Astrocyte (in vitro differentiated cells and primary cell): ENCODE measurements around the gene C17orf100. TPM values are rescaled to one million over a fixed set of nuclear protein-coding genes. Genes with fewer than 3 reads are reported as not detected.
"Not testable (repeated sequence)": the region's sequence is repeated elsewhere in the genome, so short reads cannot be mapped to it uniquely, and the experiment has no call there.

ENCODE experiments used
- DNase-seq: peaks from one replicate; pipeline ENCODE4 v3.0.0-alpha.2; 2010; ENCODE audit warnings: low read depth
- FAIRE-seq: peaks from 2 replicates; lab custom pipeline; 2011; peaks lifted over from hg19 to GRCh38; lab: Jason Lieb, UNC
- H2AFZ ChIP-seq: 2 replicates; pipeline ENCODE4 v1.6.0; 2012; ENCODE audit warnings: low read depth, low read length, inconsistent platforms
- H3K27ac ChIP-seq: 2 replicates; pipeline ENCODE4 v1.5.1; 2011; ENCODE audit warnings: low read depth, low read length, inconsistent platforms
- H3K27me3 ChIP-seq: 2 replicates; pipeline ENCODE4 v1.6.0; 2011; ENCODE audit warnings: low read length, inconsistent platforms; ENCODE audit not compliant: insufficient read depth
- H3K36me3 ChIP-seq: 2 replicates; pipeline ENCODE4 v1.5.1; 2011; ENCODE audit warnings: low read length, inconsistent platforms; ENCODE audit not compliant: insufficient read depth
- H3K4me1 ChIP-seq: 2 replicates; pipeline ENCODE4 v1.5.1; 2011; ENCODE audit warnings: low read length, inconsistent platforms; ENCODE audit not compliant: insufficient read depth
- H3K4me2 ChIP-seq: 2 replicates; pipeline ENCODE4 v1.6.0; 2012; ENCODE audit warnings: low read length, inconsistent platforms
- H3K4me3 ChIP-seq: 2 replicates; pipeline ENCODE4 v1.5.1; 2011; ENCODE audit warnings: low read depth, mild to moderate bottlenecking, low read length, inconsistent platforms; ENCODE audit not compliant: insufficient read depth
- H3K79me2 ChIP-seq: 2 replicates; pipeline ENCODE4 v1.6.0; 2012; ENCODE audit warnings: mild to moderate bottlenecking, low read length, inconsistent platforms; ENCODE audit not compliant: insufficient read depth
- H3K9ac ChIP-seq: 2 replicates; pipeline ENCODE4 v1.6.0; 2012; ENCODE audit warnings: mild to moderate bottlenecking, low read length, inconsistent platforms
- H3K9me3 ChIP-seq: 2 replicates; pipeline ENCODE4 v1.5.1; 2012; ENCODE audit warnings: low read depth, mild to moderate bottlenecking, low read length, inconsistent platforms; ENCODE audit not compliant: insufficient read depth
- H4K20me1 ChIP-seq: 2 replicates; pipeline ENCODE4 v1.6.0; 2012; ENCODE audit warnings: low read length, inconsistent platforms; ENCODE audit not compliant: insufficient read depth
- H3K27ac Mint-ChIP-seq: one replicate; pipeline ENCODE4 v1.8.0; 2021; ENCODE audit warnings: mild to moderate bottlenecking, mixed read lengths; ENCODE audit not compliant: unreplicated experiment
- H3K27me3 Mint-ChIP-seq: one replicate; pipeline ENCODE4 v1.8.0; 2021; ENCODE audit warnings: low read depth, mixed read lengths; ENCODE audit not compliant: unreplicated experiment
- H3K36me3 Mint-ChIP-seq: one replicate; pipeline ENCODE4 v1.8.0; 2021; ENCODE audit warnings: low read depth, mixed read lengths; ENCODE audit not compliant: unreplicated experiment
- H3K4me1 Mint-ChIP-seq: one replicate; pipeline ENCODE4 v1.8.0; 2021; ENCODE audit warnings: low read depth, mixed read lengths; ENCODE audit not compliant: unreplicated experiment
- H3K4me3 Mint-ChIP-seq: one replicate; pipeline ENCODE4 v1.8.0; 2021; ENCODE audit warnings: mild to moderate bottlenecking, moderate library complexity, mixed read lengths; ENCODE audit not compliant: unreplicated experiment
- H3K9me3 Mint-ChIP-seq: one replicate; pipeline ENCODE4 v1.8.0; 2021; ENCODE audit warnings: mild to moderate bottlenecking, mixed read lengths; ENCODE audit not compliant: unreplicated experiment
- CTCF ChIP-seq: IDR thresholded peaks from 2 replicates; pipeline ENCODE4 v1.5.1; 2011; ENCODE audit warnings: low read depth, mild to moderate bottlenecking, inconsistent platforms, low read length, moderate library complexity; ENCODE audit not compliant: insufficient read depth
- EZH2 ChIP-seq: IDR thresholded peaks from 2 replicates; pipeline ENCODE4 v1.6.1; 2012; ENCODE audit warnings: mild to moderate bottlenecking, low read length, inconsistent platforms; ENCODE audit not compliant: insufficient read depth
- total RNA-seq: library from RNA; stranded (reverse); gene quantifications from 2 replicates; pipeline ENCODE4 v1.2.1, GENCODE V29; 2021

The C17orf100 gene
- total RNA-seq, 1 donor from 2014 or later, result 3.1 TPM

DNA sequence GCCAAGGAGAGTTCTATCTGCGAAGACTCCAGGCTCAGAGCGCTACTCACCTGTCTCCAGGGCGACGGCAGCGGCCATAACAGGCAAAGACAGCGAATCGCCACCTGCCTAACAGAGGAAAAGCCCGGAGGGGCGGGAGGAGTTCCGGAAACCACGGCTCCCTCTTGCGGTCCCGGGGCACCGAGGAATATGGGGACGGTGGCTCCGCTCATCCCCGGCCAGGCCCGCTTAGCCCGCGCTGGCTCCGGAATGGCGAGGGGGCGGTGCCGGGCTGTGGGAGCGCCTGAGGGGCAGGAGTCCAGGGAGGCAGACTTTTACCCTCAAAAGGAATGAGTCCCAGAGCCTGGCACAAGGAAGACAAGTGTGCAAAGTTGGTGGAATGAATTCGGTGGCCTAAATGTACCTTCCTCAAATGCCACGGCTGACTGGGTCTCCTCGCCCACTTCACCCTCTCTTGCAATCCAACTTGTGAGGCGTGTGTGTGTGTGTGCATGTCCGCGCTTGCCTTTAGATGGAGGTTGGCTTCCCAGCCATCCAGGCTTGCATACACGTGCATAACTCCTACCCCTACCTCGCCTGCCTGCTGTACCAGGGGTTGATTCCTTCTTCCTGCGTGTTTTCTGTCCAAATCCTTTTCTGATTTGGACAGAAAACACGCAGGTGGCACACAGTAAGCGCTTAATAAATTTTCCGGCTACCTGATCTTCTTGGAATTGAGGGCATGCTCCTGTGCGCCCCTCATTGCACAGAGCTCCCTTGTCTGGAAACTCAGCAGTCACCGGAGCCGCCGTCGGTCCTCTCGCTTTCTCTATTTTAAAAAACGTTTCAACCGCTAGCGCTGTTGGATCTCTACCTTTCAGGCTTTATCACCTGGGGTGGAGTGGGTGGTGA lies 3.5 kb downstream of the C17orf100 start:
- peak; percentile 61 for TF ChIP-seq EZH2
- TF ChIP-seq CTCF, result no peak
- no peak overlapping the region for H3K4me3 ChIP-seq
- H3K9me3 Mint-ChIP-seq, result peaks cover 2% of the 10 kb centered on the region
- H2AFZ ChIP-seq, result no peak overlapping the region
- peaks cover 39% of the 10 kb centered on the region for H3K27me3 Mint-ChIP-seq
- peaks cover 11% of the 10 kb centered on the region for H3K79me2 ChIP-seq
- peaks cover 5% of the 10 kb centered on the region for H3K9me3 ChIP-seq
- no peaks in the 10 kb centered on the region for H3K36me3 ChIP-seq
- peaks cover 6% of the 10 kb centered on the region for H4K20me1 ChIP-seq
- H3K4me2 ChIP-seq, result peak overlapping the region; percentile 64
- H3K27ac Mint-ChIP-seq, result peak overlapping the region; percentile 26
- no peak overlapping the region for H3K27ac ChIP-seq
- H3K4me1 Mint-ChIP-seq, result peaks cover 20% of the 10 kb centered on the region
- H3K9ac ChIP-seq, result no peak overlapping the region
- peaks cover 5% of the 10 kb centered on the region for H3K36me3 Mint-ChIP-seq
- peaks cover 41% of the 10 kb centered on the region for H3K27me3 ChIP-seq
- DNase-seq (no peak), FAIRE-seq (no peak)
- peaks cover 30% of the 10 kb centered on the region for H3K4me1 ChIP-seq
- peak overlapping the region; percentile 77 for H3K4me3 Mint-ChIP-seq

- H3K27ac ChIP-seq, FAIRE-seq, H3K79me2 ChIP-seq, H3K9me3 ChIP-seq, H4K20me1 ChIP-seq, H2AFZ ChIP-seq, H3K4me3 ChIP-seq, DNase-seq, H3K36me3 ChIP-seq, H3K27ac Mint-ChIP-seq, H3K9ac ChIP-seq, H3K36me3 Mint-ChIP-seq, H3K9me3 Mint-ChIP-seq: not testable (repeated sequence)
- Mint-ChIP-seq H3K4me1 (peaks cover 16% of the 10 kb centered on the region), H3K27me3 (peaks cover 47% of the 10 kb centered on the region), H3K4me3 (peak overlapping the region; percentile 78)
- Histone ChIP-seq H3K4me1 (peaks cover 25% of the 10 kb centered on the region), H3K27me3 (peaks cover 43% of the 10 kb centered on the region), H3K4me2 (peak overlapping the region; percentile 64)
- peak; percentile 12 for TF ChIP-seq EZH2
Observed at GRCh38 chr17:6655732-6656361, 4.3 kb downstream of the C17orf100 start.

DNA sequence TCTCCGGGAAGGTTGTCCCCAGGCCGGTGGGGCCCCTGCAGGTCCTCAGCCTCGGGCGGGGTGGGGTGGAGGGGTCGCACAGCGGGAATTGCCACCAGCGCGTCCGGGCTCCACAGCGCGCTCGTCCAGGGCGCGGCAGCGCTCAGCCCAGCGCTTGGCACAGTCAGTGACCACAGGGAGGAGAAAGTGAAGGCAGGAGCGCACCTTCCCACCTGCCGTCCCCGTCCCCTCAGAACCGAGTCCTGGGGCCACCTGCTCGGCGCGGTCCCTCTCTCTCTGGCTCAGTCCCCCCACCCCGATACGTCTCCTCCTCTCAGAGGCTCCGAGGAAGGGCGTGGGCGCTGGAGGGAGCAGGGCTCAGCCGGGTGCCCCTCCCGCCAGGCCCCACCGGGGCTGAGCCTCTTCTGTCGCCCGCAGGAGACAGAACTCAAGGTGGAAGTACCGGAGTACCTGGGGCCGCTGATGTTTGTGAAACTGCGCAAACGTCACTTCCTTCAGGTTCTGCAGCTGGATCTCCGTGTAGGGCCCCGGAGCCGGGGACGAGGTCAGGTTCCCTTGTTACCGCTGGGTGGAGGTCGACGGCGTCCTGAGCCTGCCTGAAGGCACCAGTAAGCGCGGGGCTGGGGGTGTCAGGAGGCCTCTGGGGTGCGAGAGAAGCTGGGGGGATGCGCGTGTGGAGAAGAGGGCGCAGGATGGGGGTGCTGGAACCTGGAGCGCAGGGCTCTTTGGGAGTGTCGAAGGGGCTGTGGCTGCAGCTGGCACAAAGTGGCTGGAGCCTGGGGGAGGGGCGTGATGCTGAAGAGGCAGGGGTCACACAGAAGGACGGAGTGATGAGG lies 5.5 kb downstream of the C17orf100 start:
- H2AFZ ChIP-seq, H3K27ac ChIP-seq, H3K79me2 ChIP-seq, H3K4me3 ChIP-seq, H3K9me3 Mint-ChIP-seq, FAIRE-seq, DNase-seq, H4K20me1 ChIP-seq, H3K36me3 Mint-ChIP-seq, H3K9me3 ChIP-seq, H3K36me3 ChIP-seq, H3K9ac ChIP-seq, H3K4me2 ChIP-seq: not testable (repeated sequence)
- H3K4me1 Mint-ChIP-seq, result peaks cover 16% of the 10 kb centered on the region
- peak overlapping the region; percentile 12 for H3K27ac Mint-ChIP-seq
- H3K4me1 ChIP-seq, result peaks cover 21% of the 10 kb centered on the region
- peaks cover 49% of the 10 kb centered on the region for H3K27me3 ChIP-seq
- peak overlapping the region; percentile 75 for H3K4me3 Mint-ChIP-seq
- H3K27me3 Mint-ChIP-seq, result peaks cover 54% of the 10 kb centered on the region
